Measurements from ENCODE around the gene CCHCR1.

CCHCR1 gene

DNA sequence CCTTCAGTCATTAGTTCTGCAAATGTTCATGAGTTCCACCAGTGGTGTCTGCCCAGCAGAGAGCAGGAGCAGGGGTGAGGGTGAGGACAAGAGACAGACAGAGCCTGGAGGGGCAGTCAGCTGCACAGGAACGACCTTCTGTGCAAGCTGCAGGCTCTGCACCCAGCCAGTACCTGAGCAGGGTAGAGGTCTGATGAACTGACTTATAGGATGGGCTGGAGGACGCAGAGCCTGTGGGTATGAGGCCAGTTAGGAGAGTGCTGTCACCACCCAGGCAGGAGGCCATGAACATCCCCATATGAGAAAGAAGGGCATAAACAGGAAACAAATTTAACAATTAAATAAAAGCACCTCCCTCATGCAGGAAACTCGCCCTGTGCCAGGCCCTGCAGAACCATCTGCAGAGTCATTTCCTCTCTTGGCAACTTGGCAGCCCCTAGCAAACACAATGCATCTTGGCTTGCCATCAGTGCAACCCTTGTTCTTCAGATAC, 63.2 kb downstream of the CCHCR1 start:
- DNase-seq (ENCODE audit: low spot score) = no peak
- TF ChIP-seq CTCF (IDR thresholded peaks at IDR 0.05; ENCODE audit: borderline replicate concordance, control extremely low read depth, extremely low read depth, insufficient read depth, missing control alignments) = no peak
- in situ Hi-C loops (cut with MboI; ENCODE audit: low sequenced_read_pairs, unreplicated experiment) = no loop called here

- in situ Hi-C loops (cut with MboI; ENCODE audit: low sequenced_read_pairs, unreplicated experiment) = no loop called here
Observed at GRCh38 chr6:31092769-31093505, 64.7 kb downstream of the CCHCR1 start.

More at GRCh38 chr6:31092769-31093505, 64.7 kb downstream of the CCHCR1 start:
- no peak for TF ChIP-seq CTCF (IDR thresholded peaks at IDR 0.05; ENCODE audit: borderline replicate concordance, control extremely low read depth, extremely low read depth, insufficient read depth, missing control alignments)
- DNase-seq (ENCODE audit: low spot score) = no peak
